Erythroblast (primary cell): ENCODE data around the gene KCNN1.

Experiments
- GATA1 ChIP-seq: IDR thresholded peaks from 2 replicates; pipeline ENCODE4 v1.6.1; 2011; ENCODE audit warnings: low read depth, mild to moderate bottlenecking, control low read depth, low read length, moderate library complexity
- POLR2A ChIP-seq: IDR thresholded peaks from 2 replicates; pipeline ENCODE4 v1.6.1; 2011; ENCODE audit warnings: mild to moderate bottlenecking, low read length

GRCh38 chr19:17975032-17975431 lies 8.1 kb downstream of the KCNN1 start:
- TF ChIP-seq POLR2A, result no peak
- TF ChIP-seq GATA1, result no peak
